Glutamatergic neuron (in vitro differentiated cells): Measurements from ENCODE around the gene TMEM254. TPM values are rescaled to one million over a fixed set of nuclear protein-coding genes. Genes with fewer than 3 reads are reported as not detected.

Source experiments
- total RNA-seq: library from RNA; stranded (reverse); fragmentation: NEBNext Ultra II Directional; extraction: Animal tissue kit (Norgen Biotek cat#: 25700); gene quantifications from one replicate; pipeline ENCODE4 v1.2.1, GENCODE V29; 2021; ENCODE audit not compliant: unreplicated experiment

The TMEM254 gene
- total RNA-seq, 1 donor from 2014 or later: 13.5 TPM

Other genes with a start within 250 kb of the TMEM254 start
- 0.51 TPM for gene SFTPD, start 129.6 kb upstream of the TMEM254 start, total RNA-seq
- gene PLAC9, start 54.1 kb downstream of the TMEM254 start, total RNA-seq: not detected
- 2.3 TPM for gene ANXA11, start 126.9 kb downstream of the TMEM254 start, total RNA-seq
- gene MAT1A, start 211.0 kb downstream of the TMEM254 start, total RNA-seq: not detected